ENCODE data around the gene OST4.

Gene OST4

DNA sequence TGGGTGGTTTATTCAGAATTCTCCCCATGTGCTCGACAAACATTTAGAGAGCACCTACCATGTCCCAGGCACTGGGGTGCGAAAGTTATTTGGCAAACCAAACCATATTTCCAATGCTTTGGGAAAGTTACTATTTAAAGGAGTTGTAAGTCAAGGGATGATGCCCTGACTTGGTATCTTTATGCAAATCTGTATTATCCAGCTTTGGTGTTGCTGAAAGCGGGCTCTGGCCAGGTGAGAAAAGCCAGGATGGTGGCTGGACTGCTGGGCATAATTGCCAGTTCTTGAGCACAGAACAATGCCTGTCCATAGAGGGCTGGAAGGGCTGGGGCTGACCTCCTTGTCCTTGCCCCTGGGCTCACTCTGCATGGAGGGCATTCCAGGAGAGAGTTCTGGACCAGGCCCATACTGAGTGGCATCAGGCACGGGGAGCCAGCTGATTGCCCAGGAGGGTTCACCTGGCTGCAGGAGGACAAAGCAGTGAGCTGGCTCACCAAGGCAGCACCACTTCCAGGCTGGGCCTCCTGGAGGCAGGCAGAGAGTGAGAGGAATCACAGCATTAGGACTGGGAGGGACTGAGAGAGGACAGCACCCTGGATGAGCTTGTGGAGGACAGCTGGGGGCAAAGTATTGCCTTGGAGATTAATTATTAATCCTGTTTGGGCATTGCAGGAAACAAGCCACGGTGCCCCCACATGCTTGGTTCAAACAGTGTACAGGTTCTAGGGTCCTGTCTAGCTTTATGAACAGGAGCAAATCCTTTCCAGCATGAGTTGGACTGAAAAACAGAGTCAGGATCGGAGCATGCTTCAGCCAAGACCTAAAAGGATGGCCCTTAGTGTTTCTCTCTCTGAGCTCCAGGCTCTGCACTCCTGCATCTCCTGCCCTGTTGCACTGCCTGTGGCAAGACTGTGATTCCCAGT, 22.2 kb upstream of the OST4 start:
- Histone ChIP-seq H3K9ac (ENCODE audit: low read depth, low read length, poor library complexity) (no peak overlapping the region), H3K4ac (ENCODE audit: low read length) (no peak overlapping the region), H2BK5ac (ENCODE audit: low read length) (no peak overlapping the region), H3K4me2 (ENCODE audit: insufficient read depth, low read length, poor library complexity, severe bottlenecking) (no peak overlapping the region), H3K4me3 (ENCODE audit: low read length in 2 of 2) (no peak overlapping the region), H2BK12ac (ENCODE audit: low read length) (no peak overlapping the region), H3K27me3 (ENCODE audit: control insufficient read depth in 3 of 3, insufficient read depth in 3 of 3, low read depth in 1 of 3, low read length in 3 of 3) (no peaks in the 10 kb centered on the region), H3K36me3 (replicated peaks in 1 of 2; ENCODE audit: control insufficient read depth in 2 of 2, insufficient read depth in 2 of 2, low read length in 2 of 2) (no peaks in the 10 kb centered on the region), H4K8ac (ENCODE audit: low read depth, low read length) (no peak overlapping the region), H2AFZ (ENCODE audit: low read length) (no peak overlapping the region), H3K23ac (ENCODE audit: low read depth, low read length, poor library complexity) (no peak overlapping the region), H3K79me1 (ENCODE audit: low read depth, low read length) (no peaks in the 10 kb centered on the region), H3K27ac (replicated peaks; ENCODE audit: low read length) (no peak overlapping the region), H3K9me3 (replicated peaks in 1 of 2; ENCODE audit: control insufficient read depth in 2 of 2, insufficient read depth in 1 of 2, low read depth in 1 of 2, low read length in 2 of 2) (no peaks in the 10 kb centered on the region), H2AK5ac (ENCODE audit: low read depth, low read length) (peak overlapping the region; percentile 41), H3K4me1 (ENCODE audit: control insufficient read depth in 2 of 2, insufficient read depth in 1 of 2, low read depth in 1 of 2, low read length in 2 of 2) (no peaks in the 10 kb centered on the region), H2BK120ac (ENCODE audit: low read depth, low read length) (no peak overlapping the region), H3K14ac (ENCODE audit: low read length) (no peak overlapping the region), H4K91ac (ENCODE audit: low read depth, low read length, poor library complexity) (no peak overlapping the region), H3K18ac (ENCODE audit: low read length) (no peak overlapping the region), H2BK15ac (ENCODE audit: low read length) (no peak overlapping the region)
- DNase-seq (ENCODE audit: low spot score), result no peak
- no CpG with 5 or more reads among the region's 6 CpGs for WGBS, 2 donors (ENCODE audit: extremely low coverage in 2 of 2, insufficient read length in 2 of 2, insufficient replicate concordance in 1 of 2)

DNA sequence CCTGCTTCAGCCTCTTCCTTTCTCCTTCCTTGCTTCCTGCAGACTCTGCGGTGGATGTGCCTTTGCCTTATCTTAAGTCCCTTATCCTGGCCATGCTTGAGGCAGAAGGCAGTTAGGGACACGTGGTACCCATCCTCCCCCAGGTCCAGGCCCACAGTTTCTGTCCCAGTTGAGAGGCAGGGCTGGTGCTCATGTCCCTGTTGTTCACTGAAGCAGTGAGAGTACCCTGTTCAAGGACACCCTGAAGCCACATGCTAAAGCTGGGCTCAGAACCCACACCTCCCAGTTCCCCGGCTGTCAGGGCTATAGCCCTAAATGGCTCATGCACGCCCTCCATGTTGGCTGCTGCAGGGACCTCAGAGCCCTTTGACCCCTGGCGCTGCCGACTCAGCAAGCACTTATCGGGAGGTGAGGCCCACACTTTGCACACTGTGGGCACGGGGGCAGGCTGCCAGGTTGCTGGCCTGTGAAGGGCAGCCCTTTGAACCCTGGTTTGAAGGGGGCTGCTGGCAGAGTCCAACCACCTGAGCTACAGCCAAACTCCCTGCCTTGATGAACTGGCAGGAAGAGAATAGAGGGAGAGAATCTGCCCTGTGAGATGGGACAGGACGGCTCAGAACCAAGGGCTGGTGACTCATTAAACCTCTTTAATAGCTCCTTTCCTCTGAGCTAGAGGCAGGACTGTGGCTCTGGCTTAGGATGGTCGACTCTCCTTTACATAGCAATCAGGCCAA, 21.4 kb upstream of the OST4 start:
- Histone ChIP-seq H4K91ac (ENCODE audit: low read depth, low read length, poor library complexity) (no peak overlapping the region), H3K23ac (ENCODE audit: low read depth, low read length, poor library complexity) (no peak overlapping the region), H3K14ac (ENCODE audit: low read length) (no peak overlapping the region), H2BK15ac (ENCODE audit: low read length) (no peak overlapping the region), H3K4me3 (ENCODE audit: low read length in 2 of 2) (no peak overlapping the region), H3K9me3 (replicated peaks in 1 of 2; ENCODE audit: control insufficient read depth in 2 of 2, insufficient read depth in 1 of 2, low read depth in 1 of 2, low read length in 2 of 2) (no peaks in the 10 kb centered on the region), H3K4ac (ENCODE audit: low read length) (no peak overlapping the region), H2BK120ac (ENCODE audit: low read depth, low read length) (no peak overlapping the region), H3K9ac (ENCODE audit: low read depth, low read length, poor library complexity) (no peak overlapping the region), H2BK5ac (ENCODE audit: low read length) (peak overlapping the region; percentile 18), H3K27me3 (ENCODE audit: control insufficient read depth in 3 of 3, insufficient read depth in 3 of 3, low read depth in 1 of 3, low read length in 3 of 3) (peaks cover 0 to under 1% (median 0%) of the 10 kb centered on the region in 3 experiments), H3K4me1 (ENCODE audit: control insufficient read depth in 2 of 2, insufficient read depth in 1 of 2, low read depth in 1 of 2, low read length in 2 of 2) (no peaks in the 10 kb centered on the region), H4K8ac (ENCODE audit: low read depth, low read length) (no peak overlapping the region), H2AFZ (ENCODE audit: low read length) (no peak overlapping the region), H2BK12ac (ENCODE audit: low read length) (no peak overlapping the region), H3K27ac (replicated peaks; ENCODE audit: low read length) (no peak overlapping the region), H3K4me2 (ENCODE audit: insufficient read depth, low read length, poor library complexity, severe bottlenecking) (no peak overlapping the region), H3K36me3 (replicated peaks in 1 of 2; ENCODE audit: control insufficient read depth in 2 of 2, insufficient read depth in 2 of 2, low read length in 2 of 2) (no peaks in the 10 kb centered on the region), H3K79me1 (ENCODE audit: low read depth, low read length) (no peaks in the 10 kb centered on the region), H3K18ac (ENCODE audit: low read length) (no peak overlapping the region), H2AK5ac (ENCODE audit: low read depth, low read length) (no peak overlapping the region)
- WGBS, 2 donors (ENCODE audit: extremely low coverage in 2 of 2, insufficient read length in 2 of 2, insufficient replicate concordance in 1 of 2), result no CpG with 5 or more reads among the region's 10 CpGs
- no peak for DNase-seq (ENCODE audit: low spot score)

DNA sequence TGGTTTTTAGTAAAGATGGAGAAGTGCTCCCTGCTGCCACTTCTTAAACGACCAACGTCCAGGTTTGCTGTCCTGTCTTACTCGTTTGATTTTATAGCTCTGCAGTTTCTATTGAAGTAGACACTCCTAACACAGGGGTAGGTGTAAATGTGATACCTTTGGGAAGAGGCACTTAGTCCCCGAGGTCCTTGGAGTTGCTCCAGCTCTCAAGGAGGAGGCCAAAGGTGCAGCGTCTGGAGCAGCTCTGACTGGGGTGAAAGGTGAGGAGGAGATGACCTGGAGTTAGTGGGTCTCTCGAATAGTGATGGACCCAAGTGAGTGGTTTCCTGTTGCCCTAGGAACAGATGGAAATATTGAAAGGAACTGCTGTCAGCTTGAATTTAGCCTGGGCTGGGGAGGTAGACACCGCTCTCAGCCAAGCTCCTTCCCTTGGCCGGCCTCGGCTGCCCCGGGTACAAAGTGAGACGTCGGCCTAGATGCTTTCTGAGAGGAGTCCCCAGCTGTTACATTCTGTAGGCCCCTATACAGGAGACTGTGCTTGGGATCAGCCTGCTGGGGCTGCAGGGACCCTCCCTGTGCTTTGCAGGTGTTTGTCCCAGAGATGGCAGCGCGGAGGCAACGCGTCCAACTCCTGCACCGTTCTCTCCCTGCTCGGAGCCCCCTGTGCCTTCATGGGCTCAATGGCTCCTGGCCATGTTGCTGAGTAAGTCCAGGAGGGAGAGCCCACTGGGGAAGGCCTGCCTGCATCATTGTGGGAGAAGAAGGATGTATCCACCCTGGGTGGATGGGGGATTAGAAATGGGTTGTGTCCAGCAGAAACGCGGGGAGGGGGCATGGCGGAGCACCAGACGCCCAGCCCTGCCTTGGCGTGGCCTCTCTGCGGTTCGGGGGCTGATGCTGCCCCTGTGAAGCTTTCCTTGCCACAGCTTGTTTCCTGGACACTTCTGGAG, 20.6 kb upstream of the OST4 start:
- H3K9ac ChIP-seq (ENCODE audit: low read depth, low read length, poor library complexity), result no peak overlapping the region
- H2BK12ac ChIP-seq (ENCODE audit: low read length), result no peak overlapping the region
- no CpG with 5 or more reads among the region's 25 CpGs for WGBS, 2 donors (ENCODE audit: extremely low coverage in 2 of 2, insufficient read length in 2 of 2, insufficient replicate concordance in 1 of 2)

More for the DNA sequence above, 20.6 kb upstream of the OST4 start:
- no peak overlapping the region for H3K27ac ChIP-seq (replicated peaks; ENCODE audit: low read length)
- H2BK120ac ChIP-seq (ENCODE audit: low read depth, low read length), result no peak overlapping the region
- no peak overlapping the region for H3K18ac ChIP-seq (ENCODE audit: low read length)
- H3K9me3 ChIP-seq (replicated peaks in 1 of 2; ENCODE audit: control insufficient read depth in 2 of 2, insufficient read depth in 1 of 2, low read depth in 1 of 2, low read length in 2 of 2), result no peaks in the 10 kb centered on the region
- no peak overlapping the region for H4K91ac ChIP-seq (ENCODE audit: low read depth, low read length, poor library complexity)
- peak overlapping the region; percentile 81 for H2AK5ac ChIP-seq (ENCODE audit: low read depth, low read length)
- no peaks in the 10 kb centered on the region for H3K79me1 ChIP-seq (ENCODE audit: low read depth, low read length)
- no peak overlapping the region for H3K4me3 ChIP-seq (ENCODE audit: low read length in 2 of 2)
- peaks cover 0 to 6% (median 0%) of the 10 kb centered on the region in 3 experiments for H3K27me3 ChIP-seq (ENCODE audit: control insufficient read depth in 3 of 3, insufficient read depth in 3 of 3, low read depth in 1 of 3, low read length in 3 of 3)
- peak overlapping the region; percentile 58 for H3K14ac ChIP-seq (ENCODE audit: low read length)
- H3K36me3 ChIP-seq (replicated peaks in 1 of 2; ENCODE audit: control insufficient read depth in 2 of 2, insufficient read depth in 2 of 2, low read length in 2 of 2), result no peaks in the 10 kb centered on the region
- no peak overlapping the region for H2AFZ ChIP-seq (ENCODE audit: low read length)
- no peak overlapping the region for H3K4ac ChIP-seq (ENCODE audit: low read length)
- DNase-seq (ENCODE audit: low spot score), result no peak
- H2BK15ac ChIP-seq (ENCODE audit: low read length), result no peak overlapping the region
- peak overlapping the region; percentile 6 for H4K8ac ChIP-seq (ENCODE audit: low read depth, low read length)
- no peak overlapping the region for H2BK5ac ChIP-seq (ENCODE audit: low read length)
- H3K4me1 ChIP-seq (ENCODE audit: control insufficient read depth in 2 of 2, insufficient read depth in 1 of 2, low read depth in 1 of 2, low read length in 2 of 2), result peaks cover 0 to 2% of the 10 kb centered on the region in 2 donors
- no peak overlapping the region for H3K4me2 ChIP-seq (ENCODE audit: insufficient read depth, low read length, poor library complexity, severe bottlenecking)
- H3K23ac ChIP-seq (ENCODE audit: low read depth, low read length, poor library complexity), result no peak overlapping the region
